ENCODE data around the gene PLA2G5. TPM values are rescaled to one million over a fixed set of nuclear protein-coding genes. Genes with fewer than 3 reads are reported as not detected.

Gene PLA2G5, protein sequence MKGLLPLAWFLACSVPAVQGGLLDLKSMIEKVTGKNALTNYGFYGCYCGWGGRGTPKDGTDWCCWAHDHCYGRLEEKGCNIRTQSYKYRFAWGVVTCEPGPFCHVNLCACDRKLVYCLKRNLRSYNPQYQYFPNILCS
- total RNA-seq, result 1.8 TPM

DNA sequence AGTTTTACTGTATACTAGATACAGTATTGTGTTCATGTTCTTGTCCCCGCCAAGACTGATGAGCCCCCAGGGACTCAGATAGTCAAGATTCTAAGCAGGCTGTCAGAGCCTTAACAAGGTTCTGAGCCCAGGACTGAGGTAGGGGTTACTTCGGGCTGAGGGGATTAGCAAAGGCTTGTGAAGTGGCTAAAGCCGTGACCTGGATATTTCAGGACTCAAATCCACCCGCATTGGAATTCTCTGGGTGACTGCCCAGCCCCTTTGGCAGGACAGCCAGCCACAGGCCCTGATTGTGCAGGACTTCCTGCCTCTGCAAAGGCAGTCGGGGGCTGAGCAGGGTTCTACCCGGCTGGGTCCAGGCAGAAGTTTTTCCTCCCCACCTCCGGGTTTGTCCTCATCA lies at the start of gene PLA2G5:
TSS of gene PLA2G5 (plus strand) at position 321 of the 400 bp plus-strand sequence. CDS start 14,637 bp downstream, outside the sequence.

DNA sequence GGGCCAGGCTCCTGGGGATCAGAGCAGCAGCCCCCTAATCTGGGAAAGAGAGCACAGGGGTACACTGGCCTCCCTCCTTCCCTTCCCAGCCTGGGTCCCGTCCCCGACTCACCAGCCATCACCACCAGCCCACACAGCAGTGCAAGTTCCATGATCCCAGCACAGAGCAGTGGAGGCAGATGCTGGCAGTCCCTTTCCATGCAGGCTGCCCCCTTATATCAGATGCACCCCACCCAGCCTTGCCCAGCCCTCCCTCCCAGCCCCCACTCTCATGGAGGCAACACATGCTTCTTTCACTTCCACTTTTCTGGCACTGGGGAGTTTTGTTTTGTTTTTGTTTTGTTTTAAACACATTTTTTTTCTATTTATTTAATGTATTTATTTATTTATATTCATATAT lies 49.4 kb downstream of the PLA2G5 start, which contains the start of gene PLA2G2D:
TSS of gene PLA2G2D (minus strand) at position 190 of the 400 bp plus-strand sequence. CDS start at position 152, 38 bp downstream.

DNA sequence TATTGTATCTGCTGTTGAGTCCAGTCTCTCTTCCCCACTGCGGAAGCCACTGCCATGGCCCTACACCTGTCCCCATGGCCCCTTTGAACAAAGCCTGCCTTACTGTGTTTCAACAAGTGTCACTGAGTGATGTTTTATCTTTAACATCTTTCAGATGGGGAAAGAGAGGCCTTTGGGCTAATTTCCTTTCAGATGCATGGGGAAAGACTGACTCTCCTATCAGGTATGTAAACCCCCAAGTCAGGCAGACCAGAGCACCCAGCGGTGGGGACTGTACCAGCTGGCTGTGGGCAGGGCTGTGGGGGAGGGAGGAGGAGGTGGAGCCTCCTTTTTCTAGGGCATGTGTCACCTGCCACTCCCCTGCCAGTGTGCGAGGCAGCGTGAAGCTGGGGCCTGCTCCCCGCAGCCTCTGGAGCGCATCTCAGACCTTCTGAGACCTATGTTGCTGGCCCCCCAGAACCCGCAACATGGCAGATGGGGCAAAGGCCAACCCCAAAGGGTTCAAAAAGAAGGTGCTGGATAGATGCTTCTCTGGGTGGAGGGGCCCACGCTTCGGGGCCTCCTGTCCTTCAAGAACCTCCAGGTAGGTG lies 69.1 kb downstream of the PLA2G5 start, which contains the start of gene PLA2G2F:
TSS of gene PLA2G2F (plus strand) at position 363 of the 590 bp plus-strand sequence. CDS start at position 468, 105 bp downstream.

Other genes with a start within 250 kb of the PLA2G5 start
- gene OTUD3, start 187.8 kb upstream of the PLA2G5 start, total RNA-seq, result 14.3 TPM
- gene PLA2G2E, start 146.6 kb upstream of the PLA2G5 start, total RNA-seq, result not detected
- gene PLA2G2A, start 90.6 kb upstream of the PLA2G5 start, total RNA-seq, result not detected
- gene PLA2G2D, start 49.3 kb downstream of the PLA2G5 start, total RNA-seq, result not detected
- not detected for gene PLA2G2F, start 69.1 kb downstream of the PLA2G5 start, total RNA-seq
- gene UBXN10, start 115.9 kb downstream of the PLA2G5 start, total RNA-seq, result 7.4 TPM
- gene PLA2G2C, start 116.3 kb downstream of the PLA2G5 start, total RNA-seq, result not detected
- 4.8 TPM for gene VWA5B1, start 220.7 kb downstream of the PLA2G5 start, total RNA-seq